H1 (cell line): ENCODE measurements around the gene LTBP3. TPM values are rescaled to one million over a fixed set of nuclear protein-coding genes. Genes with fewer than 3 reads are reported as not detected.

Source experiments
- CTCF ChIA-PET: fragments of 300-600 bp; sonication (Branson Sonifier 250); formaldehyde crosslinking; loops from one replicate; lab custom pipeline; 2021; ENCODE audit not compliant: partially characterized antibody; lab: Charles Lee
- POLR2A ChIA-PET: fragments of 300-600 bp; sonication (Branson Sonifier 250); formaldehyde crosslinking; loops from one replicate; lab custom pipeline; 2021; ENCODE audit warnings: inconsistent platforms; ENCODE audit not compliant: partially characterized antibody; lab: Charles Lee
- DNase-seq, 2 experiments: peaks; one replicate each; pipeline versions ENCODE4 v3.0.0 to v3.0.0-alpha.2; 2010 to 2022; ENCODE audit warnings: low spot score in 2 of 2, low read depth in 1 of 2, mixed read lengths in 1 of 2
- FAIRE-seq: peaks from 2 replicates; lab custom pipeline; 2011; peaks lifted over from hg19 to GRCh38; lab: Jason Lieb, UNC
- H2AFZ ChIP-seq: 2 replicates; pipeline ENCODE4 v1.8.1; 2012; ENCODE audit warnings: low read length, inconsistent platforms
- H2AK5ac ChIP-seq: 2 replicates; pipeline ENCODE4 v1.6.1; 2013; ENCODE audit warnings: low read depth, low read length
- H2BK120ac ChIP-seq: replicated peaks from 2 replicates; pipeline ENCODE3; 2013; ENCODE audit warnings: low read depth, low read length, inconsistent platforms
- H2BK12ac ChIP-seq: 2 replicates; pipeline ENCODE4 v1.6.1; 2013; ENCODE audit warnings: low read depth, low read length
- H2BK15ac ChIP-seq: 2 replicates; pipeline ENCODE4 v1.6.1; 2013; ENCODE audit warnings: low read length
- H2BK20ac ChIP-seq: 2 replicates; pipeline ENCODE4 v1.6.1; 2013; ENCODE audit warnings: low read length
- H2BK5ac ChIP-seq: 2 replicates; pipeline ENCODE4 v1.6.1; 2013; ENCODE audit warnings: low read depth, low read length
- H3K14ac ChIP-seq: 2 replicates; pipeline ENCODE4 v1.6.1; 2013; ENCODE audit warnings: inconsistent platforms; ENCODE audit not compliant: insufficient read length
- H3K18ac ChIP-seq: 2 replicates; pipeline ENCODE4 v1.6.1; 2013; ENCODE audit warnings: low read length; ENCODE audit errors: extremely low read depth
- H3K23ac ChIP-seq: 2 replicates; pipeline ENCODE4 v1.6.1; 2013; ENCODE audit warnings: inconsistent platforms; ENCODE audit not compliant: insufficient read length
- H3K23me2 ChIP-seq: 2 replicates; pipeline ENCODE4 v1.6.1; 2013; ENCODE audit warnings: low read depth, low read length
- H3K27ac ChIP-seq: 2 replicates; pipeline ENCODE4 v1.6.1; 2011; ENCODE audit warnings: low read depth, low read length, inconsistent platforms
- H3K27me3 ChIP-seq, 4 experiments: replicated peaks in 1 of 4; 1 replicate in 1 of 4; 2 replicates in 3 of 4; pipeline versions ENCODE4 v1.6.1 to v1.8.1; 2011 to 2013; ENCODE audit warnings: low read length in 3 of 4, mild to moderate bottlenecking in 3 of 4, inconsistent platforms in 2 of 4, mixed read lengths in 2 of 4, moderate library complexity in 1 of 4; ENCODE audit not compliant: control insufficient read depth in 3 of 4, insufficient read depth in 3 of 4; ENCODE audit errors: extremely low read depth in 1 of 4
- H3K36me3 ChIP-seq, 4 experiments: 2 replicates each; pipeline versions ENCODE4 v1.6.1 to v1.8.1; 2011 to 2013; ENCODE audit warnings: mild to moderate bottlenecking in 4 of 4, low read length in 3 of 4, moderate library complexity in 2 of 4, control low read depth in 1 of 4, inconsistent platforms in 1 of 4; ENCODE audit not compliant: insufficient read depth in 4 of 4, control insufficient read depth in 2 of 4
- H3K4ac ChIP-seq: replicated peaks from 2 replicates; pipeline ENCODE3; 2013; ENCODE audit warnings: low read length, low read depth, mixed read lengths, inconsistent platforms; ENCODE audit not compliant: insufficient read length
- H3K4me1 ChIP-seq, 4 experiments: replicated peaks in 1 of 4; 1 replicate in 1 of 4; 2 replicates in 3 of 4; pipeline versions ENCODE4 v1.6.1 to v1.8.1; 2011 to 2013; ENCODE audit warnings: low read length in 3 of 4, inconsistent platforms in 2 of 4, mixed read lengths in 1 of 4; ENCODE audit not compliant: insufficient read depth in 4 of 4, control insufficient read depth in 3 of 4
- H3K4me2 ChIP-seq, 2 experiments: 2 replicates each; pipeline versions ENCODE4 v1.6.1 to v1.8.1; 2011 to 2013; ENCODE audit warnings: low read depth in 2 of 2, low read length in 2 of 2, control low read depth in 1 of 2, inconsistent platforms in 1 of 2, mild to moderate bottlenecking in 1 of 2; ENCODE audit not compliant: insufficient read depth in 1 of 2
- H3K4me3 ChIP-seq, 4 experiments: fragments of 200-600, 300-600 bp in 1 of 4; sonication (generic), shearing (Covaris generic), sonication (Bioruptor Twin) in 1 of 4; 2 replicates each; pipeline versions ENCODE4 v1.5.1 to v1.8.1; 2011 to 2016; ENCODE audit warnings: low read length in 4 of 4, low read depth in 3 of 4, control low read depth in 2 of 4, inconsistent platforms in 2 of 4, mild to moderate bottlenecking in 2 of 4, mixed read lengths in 1 of 4, moderate library complexity in 1 of 4; ENCODE audit not compliant: insufficient read depth in 2 of 4; ENCODE audit errors: extremely low read depth in 1 of 4
- H3K56ac ChIP-seq: replicated peaks from 2 replicates; pipeline ENCODE3; 2013; ENCODE audit warnings: low read depth, mild to moderate bottlenecking, mixed read lengths, low read length, inconsistent platforms; ENCODE audit not compliant: insufficient read length
- H3K79me1 ChIP-seq: 2 replicates; pipeline ENCODE4 v1.6.1; 2013; ENCODE audit warnings: low read depth, low read length, control low read depth
- H3K79me2 ChIP-seq, 2 experiments: 2 replicates each; pipeline versions ENCODE4 v1.6.1 to v1.8.1; 2012 to 2013; ENCODE audit warnings: low read length in 2 of 2, mild to moderate bottlenecking in 2 of 2, inconsistent platforms in 1 of 2; ENCODE audit not compliant: insufficient read depth in 2 of 2, control insufficient read depth in 1 of 2
- H3K9ac ChIP-seq, 4 experiments: replicated peaks in 1 of 4; 1 replicate in 1 of 4; 2 replicates in 3 of 4; pipeline versions ENCODE4 v1.6.1 to v1.8.1; 2011 to 2013; ENCODE audit warnings: low read depth in 3 of 4, low read length in 3 of 4, control low read depth in 2 of 4, mild to moderate bottlenecking in 2 of 4, moderate library complexity in 2 of 4, inconsistent platforms in 1 of 4; ENCODE audit errors: extremely low read depth in 1 of 4
- H3K9me3 ChIP-seq, 2 experiments: 2 replicates each; pipeline versions ENCODE4 v1.6.1 to v1.8.1; 2012 to 2013; ENCODE audit warnings: mild to moderate bottlenecking in 2 of 2, moderate library complexity in 2 of 2, control low read depth in 1 of 2, inconsistent platforms in 1 of 2, low read depth in 1 of 2, low read length in 1 of 2, mixed read lengths in 1 of 2; ENCODE audit not compliant: insufficient read depth in 2 of 2
- H4K20me1 ChIP-seq, 2 experiments: replicated peaks in 1 of 2; 2 replicates each; pipeline versions ENCODE3 to v1.8.1; 2011 to 2013; ENCODE audit warnings: inconsistent platforms in 2 of 2, low read length in 2 of 2, mild to moderate bottlenecking in 1 of 2; ENCODE audit not compliant: insufficient read depth in 2 of 2, control insufficient read depth in 1 of 2
- H4K5ac ChIP-seq: 2 replicates; pipeline ENCODE4 v1.6.1; 2013; ENCODE audit warnings: low read length, low read depth, mixed read lengths, inconsistent platforms; ENCODE audit not compliant: insufficient read length
- H4K8ac ChIP-seq: 2 replicates; pipeline ENCODE4 v1.8.0; 2013; ENCODE audit warnings: mild to moderate bottlenecking, moderate library complexity, low read length, inconsistent platforms; ENCODE audit not compliant: insufficient read depth; ENCODE audit errors: extremely low read depth
- H4K91ac ChIP-seq: replicated peaks from 2 replicates; pipeline ENCODE3; 2013; ENCODE audit warnings: low read length, mixed read lengths, inconsistent platforms; ENCODE audit not compliant: insufficient read length
- ATF2 ChIP-seq: IDR thresholded peaks from 2 replicates; pipeline ENCODE4 v1.6.1; 2012; ENCODE audit warnings: low read length, inconsistent platforms
- BCL11A ChIP-seq, 2 experiments: IDR thresholded peaks; one replicate each; pipeline ENCODE4 v1.6.1; 2011; ENCODE audit warnings: low read depth in 2 of 2, low read length in 2 of 2, mild to moderate bottlenecking in 2 of 2
- CTBP2 ChIP-seq: IDR thresholded peaks from 2 replicates; pipeline ENCODE4 v1.7.0; 2011; ENCODE audit warnings: borderline replicate concordance, mild to moderate bottlenecking, moderate library complexity, mixed read lengths, low read length; ENCODE audit not compliant: insufficient read depth, insufficient read length
- JUND ChIP-seq: IDR thresholded peaks from 2 replicates; pipeline ENCODE4 v1.6.1; 2011; ENCODE audit warnings: mild to moderate bottlenecking, improper control_type of control experiment, low read length
- MAX ChIP-seq: IDR thresholded peaks from 2 replicates; pipeline ENCODE4 v1.6.1; 2012; ENCODE audit warnings: inconsistent platforms
- RNF2 ChIP-seq: fragments of 200-900, 300-1000 bp; sonication (generic); IDR thresholded peaks from 2 replicates; pipeline ENCODE4 v1.7.1; 2016; ENCODE audit warnings: borderline replicate concordance, low read depth, mild to moderate bottlenecking, antibody characterized with exemption, low read length; ENCODE audit not compliant: poor library complexity, severe bottlenecking; ENCODE audit errors: missing control alignments
- SAP30 ChIP-seq: fragments of 300-600 bp; sonication (generic); IDR thresholded peaks from 2 replicates; pipeline ENCODE4 v1.7.1; 2012; ENCODE audit warnings: low read length, moderate library complexity, mild to moderate bottlenecking, inconsistent platforms; ENCODE audit not compliant: insufficient read depth, insufficient replicate concordance
- SIX5 ChIP-seq: IDR thresholded peaks from 2 replicates; pipeline ENCODE4 v1.6.1; 2011; ENCODE audit warnings: mild to moderate bottlenecking, low read depth, low read length
- SP1 ChIP-seq: IDR thresholded peaks from 2 replicates; pipeline ENCODE4 v1.6.1; 2011; ENCODE audit warnings: low read depth, low read length
- SRF ChIP-seq: IDR thresholded peaks from 2 replicates; pipeline ENCODE4 v1.6.1; 2011; ENCODE audit warnings: mild to moderate bottlenecking, low read depth, low read length, moderate library complexity
- WGBS, 2 experiments: shearing (Covaris generic) in 1 of 2; methylation state at CpG; one replicate each; pipeline versions ENCODE4 v1.1.6 to v1.1.7; 2013 to 2015; ENCODE audit warnings: low lambda C conversion rate in 2 of 2, mixed read lengths in 2 of 2, inconsistent platforms in 1 of 2, low coverage in 1 of 2, missing lambda C conversion rate in 1 of 2; ENCODE audit not compliant: insufficient replicate concordance in 2 of 2, insufficient coverage in 1 of 2, insufficient read length in 1 of 2; ENCODE audit errors: extremely low coverage in 1 of 2, missing lambda C conversion rate in 1 of 2; 5-methylcytosine and 5-hydroxymethylcytosine counted together
- polyA plus RNA-seq, 7 experiments: library from polyadenylated mRNA; depleted of rRNA in 3 of 7; stranded (reverse) in 5 of 7; unstranded in 2 of 7; fragments of >200 nt in 5 of 7; fragments of 200-250 nt in 2 of 7; gene quantifications; 1 replicate in 5 of 7; 2 replicates in 1 of 7; 4 replicates in 1 of 7; pipeline versions ENCODE4 v1.2.1 to v1.2.3, GENCODE V29; 2011 to 2013; ENCODE audit warnings: missing spikeins in 2 of 7, mixed read lengths in 2 of 7
- total RNA-seq: library from RNA; stranded (reverse); fragmentation: NEBNext Ultra II Directional; extraction: Animal tissue kit (Norgen Biotek cat#: 25700); gene quantifications from 2 replicates; pipeline ENCODE4 v1.2.1, GENCODE V29; 2021

Gene LTBP3
- total and polyA plus RNA-seq, 2 of the 8 experiments (the other 6 are each of a cell fraction or from before 2014, with no cell fraction given): 12.8 to 17.8 TPM

GRCh38 chr11:65578667-65579066 lies 20.5 kb upstream of the LTBP3 start:
- Histone ChIP-seq H4K20me1 (peaks cover 2 to 7% of the 10 kb centered on the region in 2 experiments), H3K79me2 (no peaks in the 10 kb centered on the region), H3K23me2 (peaks cover 8% of the 10 kb centered on the region; the same call in 1 of the 2 replicates), H2AFZ (no peak overlapping the region), H3K9me3 (no peaks in the 10 kb centered on the region), H2BK12ac (peak overlapping the region; percentile 68; the same call in 1 of the 2 replicates), H3K23ac (no peak overlapping the region), H3K4me2 (no peak overlapping the region), H3K27me3 (peaks cover 10 to 53% (median 37%) of the 10 kb centered on the region in 4 experiments), H2BK20ac (no peak overlapping the region), H3K27ac (no peak overlapping the region), H3K79me1 (no peaks in the 10 kb centered on the region), H2BK15ac (no peak overlapping the region), H3K4ac (no peak overlapping the region), H3K18ac (no peak overlapping the region), H3K4me3 (no peak overlapping the region), H4K91ac (no peak overlapping the region), H3K14ac (no peak overlapping the region), H2AK5ac (peak overlapping the region; percentile 53; the same call in 1 of the 2 replicates), H3K9ac (no peak overlapping the region), H3K4me1 (peaks cover 8 to 16% (median 10%) of the 10 kb centered on the region in 4 experiments; a peak in 6 of 7 replicates), H3K56ac (no peak overlapping the region), H4K8ac (no peak overlapping the region), H4K5ac (no peak overlapping the region), H2BK5ac (no peak overlapping the region), H2BK120ac (no peak overlapping the region), H3K36me3 (no peaks in the 10 kb centered on the region)
- ChIA-PET CTCF (interaction anchor here (0.6 to 7.2 kb wide), 5 partner anchors 11 to 466 kb away, joined by 3 to 97 read pairs (median 5); no protein-coding TSS in a partner anchor), POLR2A (interaction anchor here (0.7 kb wide), 1 partner anchor 38 kb away, joined by 3 read pairs; no protein-coding TSS in a partner anchor)
- WGBS, 2 experiments: 87% methylated on average over 3 of the region's 3 CpGs; no CpG with 5 or more reads in 1 of the 2 experiments
- FAIRE-seq (no peak), DNase-seq (no peak)
- no peak for TF ChIP-seq SRF
- TF ChIP-seq SP1: no peak
- no peak for TF ChIP-seq SIX5
- no peak for TF ChIP-seq ATF2
- no peak for TF ChIP-seq BCL11A (IDR thresholded peaks at IDR 0.05; ENCODE audit: low read depth in 2 of 2, low read length in 2 of 2)
- no peak for TF ChIP-seq JUND
- no peak for TF ChIP-seq RNF2
- no peak for TF ChIP-seq CTBP2
- TF ChIP-seq SAP30: no peak
- TF ChIP-seq MAX: no peak
